T-helper 2 cell treated with Interferon-gamma antibody and Interleukin-4, amounts not matched to agents 100 ng/mL and 5 ng/mL, for 36 hours (primary cell): ENCODE data around the gene CERS4. TPM values are rescaled to one million over a fixed set of nuclear protein-coding genes. Genes with fewer than 3 reads are reported as not detected.

ENCODE experiments used
- total RNA-seq: library from RNA; stranded (reverse); gene quantifications from 2 replicates; pipeline ENCODE4 v1.2.3, GENCODE V29; 2022

The CERS4 gene
- total RNA-seq, 1 donor from 2014 or later = 22.2 TPM

Other genes starting within 250 kb of the CERS4 start
- 120 and 129 TPM in 2 replicates for gene ELAVL1, start 203.7 kb upstream of the CERS4 start, total RNA-seq
- gene CCL25, start 156.6 kb upstream of the CERS4 start, total RNA-seq = 0.23 and 0.27 TPM in 2 replicates
- not detected in 2 replicates for gene FBN3, start 59.8 kb upstream of the CERS4 start, total RNA-seq
- 60.5 and 65.1 TPM in 2 replicates for gene CD320, start 99.0 kb downstream of the CERS4 start, total RNA-seq
- 46.4 and 49.6 TPM in 2 replicates for gene NDUFA7, start 112.0 kb downstream of the CERS4 start, total RNA-seq
- 2,029 and 2,116 TPM in 2 replicates for gene RPS28, start 112.1 kb downstream of the CERS4 start, total RNA-seq
- gene KANK3, start 133.9 kb downstream of the CERS4 start, total RNA-seq = 1.5 and 2.2 TPM in 2 replicates
- 0.30 and 0.36 TPM in 2 replicates for gene ANGPTL4, start 154.8 kb downstream of the CERS4 start, total RNA-seq
- gene RAB11B, start 181.0 kb downstream of the CERS4 start, total RNA-seq = 98.3 and 99.9 TPM in 2 replicates
- gene MARCHF2, start 203.9 kb downstream of the CERS4 start, total RNA-seq = 16.9 and 17.5 TPM in 2 replicates
- 323 and 328 TPM in 2 replicates for gene HNRNPM, start 235.6 kb downstream of the CERS4 start, total RNA-seq